Stimulated activated CD4-positive, alpha-beta T cell treated with anti-CD3 and anti-CD28 coated beads, Interleukin-15, amount 100 ng/mL, for 1 hour (primary cell): ENCODE results near the gene WWOX.

ENCODE experiments used
- DNase-seq, 2 donors: peaks; one replicate each; pipeline ENCODE4 v3.0.0-alpha.2; 2020; ENCODE audit warnings: low read depth in 1 of 2, low spot score in 1 of 2

WWOX gene

GRCh38 chr16:78639775-78640174 lies 540.3 kb downstream of the WWOX start:
- DNase-seq = no peak

GRCh38 chr16:78640886-78641285 lies 541.4 kb downstream of the WWOX start:
- no peak for DNase-seq

GRCh38 chr16:78641433-78641832 lies 542.0 kb downstream of the WWOX start:
- no peak for DNase-seq

- DNase-seq = no peak
Measured at GRCh38 chr16:78642621-78643285, 543.3 kb downstream of the WWOX start.

- no peak for DNase-seq
Measured at GRCh38 chr16:78645657-78646056, 546.2 kb downstream of the WWOX start.

GRCh38 chr16:78647019-78647418 lies 547.6 kb downstream of the WWOX start:
- DNase-seq = no peak

- no peak for DNase-seq
Measured at GRCh38 chr16:78647491-78647890, 548.0 kb downstream of the WWOX start.

- no peak for DNase-seq
Measured at GRCh38 chr16:78648517-78648916, 549.1 kb downstream of the WWOX start.

- DNase-seq = no peak
Measured at GRCh38 chr16:78650339-78651074, 551.1 kb downstream of the WWOX start.

GRCh38 chr16:78654929-78655328 lies 555.5 kb downstream of the WWOX start:
- DNase-seq = no peak

GRCh38 chr16:78655331-78656113 lies 556.1 kb downstream of the WWOX start:
- no peak for DNase-seq

GRCh38 chr16:78656887-78657286 lies 557.4 kb downstream of the WWOX start:
- no peak for DNase-seq

- no peak for DNase-seq
Measured at GRCh38 chr16:78659216-78659615, 559.8 kb downstream of the WWOX start.

- no peak for DNase-seq
Measured at GRCh38 chr16:78659668-78660217, 560.3 kb downstream of the WWOX start.

GRCh38 chr16:78660795-78661194 lies 561.3 kb downstream of the WWOX start:
- DNase-seq = no peak

GRCh38 chr16:78663690-78664089 lies 564.2 kb downstream of the WWOX start:
- no peak for DNase-seq

- no peak for DNase-seq
Measured at GRCh38 chr16:78664811-78665772, 565.6 kb downstream of the WWOX start.

- no peak for DNase-seq
Measured at GRCh38 chr16:78666318-78666717, 566.9 kb downstream of the WWOX start.

- DNase-seq = no peak
Measured at GRCh38 chr16:78667675-78668074, 568.2 kb downstream of the WWOX start.

- DNase-seq = no peak
Measured at GRCh38 chr16:78668393-78668792, 568.9 kb downstream of the WWOX start.

- no peak for DNase-seq
Measured at GRCh38 chr16:78669994-78670393, 570.5 kb downstream of the WWOX start.
